GM12801 (cell line): ENCODE results near the gene KCNMB2.

Experiments used
- TF ChIP-seq, protein P1 (sequence below): IDR thresholded peaks from one replicate; pipeline ENCODE4 v1.5.1; 2011; ENCODE audit warnings: control low read depth; ENCODE audit not compliant: insufficient read length; ENCODE audit errors: extremely low read depth

The KCNMB2 gene

DNA sequence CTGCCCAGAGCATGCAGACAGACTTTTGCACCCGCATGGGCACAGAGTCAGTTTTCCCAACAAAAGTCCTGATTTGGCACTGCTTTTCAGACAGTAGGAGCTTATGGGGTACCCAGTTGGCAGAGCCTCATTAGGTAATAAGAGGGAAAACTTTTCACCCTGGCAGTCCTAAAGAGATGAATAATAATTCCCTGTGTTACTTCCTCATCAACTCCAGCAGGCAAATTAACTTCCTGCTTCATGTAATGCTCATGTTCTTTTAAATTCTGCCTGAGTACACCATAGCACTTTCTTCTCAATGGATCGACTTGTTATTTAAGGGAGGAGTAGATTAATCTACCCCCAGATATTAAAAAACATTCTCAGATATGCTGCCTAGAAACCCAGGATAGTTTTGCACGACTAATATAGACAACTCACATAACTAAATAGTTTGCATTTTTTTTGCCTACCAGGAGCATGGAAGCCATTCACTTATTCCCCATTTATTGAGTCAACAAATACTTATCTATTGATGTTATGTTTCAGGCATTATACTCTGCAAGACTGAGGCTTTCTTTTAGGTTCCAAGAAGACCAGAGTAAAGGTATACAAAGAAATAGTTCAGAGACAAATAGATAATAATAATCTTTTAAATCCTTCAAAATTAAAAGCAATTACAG is 214.5 kb downstream of the KCNMB2 start:
- TF ChIP-seq, protein P1, sequence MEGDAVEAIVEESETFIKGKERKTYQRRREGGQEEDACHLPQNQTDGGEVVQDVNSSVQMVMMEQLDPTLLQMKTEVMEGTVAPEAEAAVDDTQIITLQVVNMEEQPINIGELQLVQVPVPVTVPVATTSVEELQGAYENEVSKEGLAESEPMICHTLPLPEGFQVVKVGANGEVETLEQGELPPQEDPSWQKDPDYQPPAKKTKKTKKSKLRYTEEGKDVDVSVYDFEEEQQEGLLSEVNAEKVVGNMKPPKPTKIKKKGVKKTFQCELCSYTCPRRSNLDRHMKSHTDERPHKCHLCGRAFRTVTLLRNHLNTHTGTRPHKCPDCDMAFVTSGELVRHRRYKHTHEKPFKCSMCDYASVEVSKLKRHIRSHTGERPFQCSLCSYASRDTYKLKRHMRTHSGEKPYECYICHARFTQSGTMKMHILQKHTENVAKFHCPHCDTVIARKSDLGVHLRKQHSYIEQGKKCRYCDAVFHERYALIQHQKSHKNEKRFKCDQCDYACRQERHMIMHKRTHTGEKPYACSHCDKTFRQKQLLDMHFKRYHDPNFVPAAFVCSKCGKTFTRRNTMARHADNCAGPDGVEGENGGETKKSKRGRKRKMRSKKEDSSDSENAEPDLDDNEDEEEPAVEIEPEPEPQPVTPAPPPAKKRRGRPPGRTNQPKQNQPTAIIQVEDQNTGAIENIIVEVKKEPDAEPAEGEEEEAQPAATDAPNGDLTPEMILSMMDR, result no peak

DNA sequence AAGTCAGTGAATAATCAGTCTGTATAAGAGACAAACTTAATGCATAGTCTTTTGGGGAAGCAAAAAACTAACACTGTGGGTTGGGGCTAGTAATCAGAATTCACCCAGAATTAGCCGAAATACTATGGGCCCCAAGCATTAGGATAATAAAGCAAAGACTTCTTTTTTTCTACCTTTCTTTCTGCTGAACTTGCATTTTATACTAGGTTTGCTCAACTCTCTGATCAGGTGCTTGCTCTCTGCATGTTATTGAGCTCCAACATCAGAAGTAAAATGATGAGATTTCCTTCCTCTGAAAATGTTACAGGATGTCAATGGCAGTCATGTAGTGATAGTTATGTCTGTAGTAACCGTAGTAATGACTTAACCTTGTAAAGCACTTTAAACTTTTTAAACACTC is 216.6 kb downstream of the KCNMB2 start:
- TF ChIP-seq, protein P1, result no peak

DNA sequence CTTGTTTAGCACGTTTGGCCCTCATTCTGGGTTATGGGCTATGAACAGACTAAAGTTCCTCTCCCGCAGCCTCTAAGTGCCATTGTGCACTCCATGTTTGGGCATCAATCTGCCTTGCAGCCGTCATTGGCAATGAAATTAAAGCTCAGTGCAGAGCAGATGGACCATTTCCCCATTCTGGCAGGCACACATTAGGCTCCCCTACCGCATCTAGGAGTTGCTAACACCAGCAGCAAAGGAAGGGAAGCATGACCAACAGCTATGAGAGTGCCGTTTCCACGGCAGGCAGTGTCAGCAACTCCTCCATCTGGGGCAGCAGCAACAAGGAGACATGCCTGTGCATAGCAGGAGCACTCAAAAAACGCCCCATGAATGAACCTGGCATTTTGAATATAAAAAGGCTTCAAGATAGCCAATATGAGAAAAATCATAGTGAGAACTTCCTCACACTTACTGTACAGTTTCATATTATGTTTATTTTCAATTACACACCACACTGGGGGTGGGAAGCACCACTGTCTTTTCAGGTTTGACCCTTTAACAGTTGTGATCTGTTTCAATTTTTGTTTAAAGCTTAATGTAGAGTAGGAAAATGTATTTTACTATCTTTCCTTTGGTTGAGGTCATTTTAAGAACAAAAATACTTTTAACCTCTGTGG is 218.7 kb downstream of the KCNMB2 start:
- TF ChIP-seq, protein P1, result no peak

DNA sequence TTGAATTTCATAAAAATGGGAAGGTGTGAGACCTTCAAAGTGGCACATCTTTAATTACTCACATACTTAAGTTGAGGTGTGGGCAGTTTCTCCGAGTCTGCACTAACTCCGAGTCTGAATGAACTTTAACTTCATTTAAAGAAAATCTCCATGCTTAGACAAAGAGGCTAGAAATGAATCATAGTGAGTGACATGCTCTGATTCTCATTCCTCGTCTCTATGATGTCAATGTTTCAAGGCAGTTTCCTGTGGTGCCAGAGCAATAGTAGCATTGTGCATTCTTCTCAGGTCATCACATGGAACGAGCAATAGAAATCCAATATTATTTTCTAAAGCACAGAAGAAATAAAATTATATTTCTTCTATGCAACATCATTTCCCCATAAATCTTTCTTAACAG is 224.8 kb downstream of the KCNMB2 start:
- TF ChIP-seq, protein P1, result no peak

DNA sequence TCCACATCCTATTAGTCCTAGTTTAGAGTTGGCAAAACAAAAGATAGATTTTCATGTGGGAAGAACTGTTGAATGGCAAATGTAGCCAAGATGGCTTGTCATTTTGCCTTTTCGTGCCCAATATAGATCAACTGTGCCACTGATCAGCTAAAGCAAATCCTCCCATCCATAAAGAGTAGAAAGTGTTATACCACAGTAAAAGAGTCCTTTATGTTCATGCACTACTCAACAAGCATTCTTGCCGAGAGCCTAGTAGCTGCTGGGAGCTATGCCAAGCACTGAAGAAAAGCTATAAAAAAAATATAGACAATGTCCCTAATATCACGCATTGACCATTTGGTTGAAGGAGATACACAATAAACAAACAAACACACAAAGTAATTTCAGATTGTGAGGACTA is 225.2 kb downstream of the KCNMB2 start:
- TF ChIP-seq, protein P1, result no peak

DNA sequence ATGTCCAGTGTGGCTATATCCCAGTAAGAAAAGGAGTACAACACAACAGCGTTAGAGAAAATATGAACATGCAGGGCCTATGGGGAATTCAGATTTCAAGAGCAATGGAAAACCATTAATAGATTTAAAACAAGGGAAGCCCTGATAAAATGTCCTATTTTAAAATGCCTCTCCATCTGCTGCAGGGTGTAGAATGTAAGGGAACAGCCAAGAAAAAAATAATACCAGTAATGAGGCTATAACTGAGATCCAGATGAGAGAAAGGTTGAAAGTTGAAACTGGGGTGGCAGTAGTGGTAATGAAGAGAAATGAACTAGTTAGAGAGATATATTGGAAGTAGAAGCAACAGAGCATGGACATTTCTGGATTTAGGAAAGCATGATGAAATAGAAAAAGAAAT is 226.1 kb downstream of the KCNMB2 start:
- TF ChIP-seq, protein P1, result no peak

DNA sequence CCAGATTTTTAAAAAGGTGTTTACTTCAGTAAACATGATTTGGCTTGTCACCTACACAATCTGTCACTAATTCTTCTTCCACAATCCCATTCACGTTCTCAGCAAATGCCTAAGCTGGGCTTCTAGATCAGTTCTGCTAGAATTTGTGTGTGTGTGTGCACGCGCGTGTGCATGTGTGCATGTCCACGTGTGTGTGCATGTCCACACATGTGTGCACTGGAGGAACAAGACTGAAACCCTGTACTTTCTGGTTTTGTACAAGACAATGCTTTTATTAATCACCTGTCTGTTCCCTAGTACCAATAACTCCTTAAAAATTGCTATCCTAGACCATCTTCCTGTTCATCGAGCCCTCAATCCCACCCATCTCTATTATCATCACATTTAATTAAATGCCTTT is 229.2 kb downstream of the KCNMB2 start:
- TF ChIP-seq, protein P1, result no peak
